ENCODE data around the gene GBA2.

The GBA2 gene

DNA sequence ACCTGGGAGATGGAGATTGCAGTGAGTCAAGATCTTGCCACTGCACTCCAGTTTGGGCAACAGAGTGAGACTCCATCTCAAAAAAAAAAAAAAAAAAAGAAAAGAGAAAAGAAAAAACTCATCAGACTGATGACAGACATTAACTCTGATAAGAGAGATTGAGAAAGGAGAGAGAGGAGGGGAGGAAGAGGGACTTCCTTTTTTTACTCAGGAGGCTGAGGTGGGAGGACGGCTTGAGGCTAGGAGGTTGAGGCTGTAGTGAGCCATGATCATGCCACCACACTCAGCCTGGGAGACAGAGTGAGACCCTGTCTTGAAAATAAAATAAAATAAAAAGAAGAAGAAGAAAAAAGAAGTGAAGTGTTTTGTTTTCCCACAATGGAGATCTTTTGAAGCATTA lies 14.8 kb upstream of the GBA2 start:
- DNase-seq = no peak

- no peak for DNase-seq
These were observed 14.2 kb upstream of the GBA2 start for GRCh38 chr9:35763181-35763580.

GRCh38 chr9:35760651-35761050 lies 11.6 kb upstream of the GBA2 start:
- no peak for DNase-seq

DNA sequence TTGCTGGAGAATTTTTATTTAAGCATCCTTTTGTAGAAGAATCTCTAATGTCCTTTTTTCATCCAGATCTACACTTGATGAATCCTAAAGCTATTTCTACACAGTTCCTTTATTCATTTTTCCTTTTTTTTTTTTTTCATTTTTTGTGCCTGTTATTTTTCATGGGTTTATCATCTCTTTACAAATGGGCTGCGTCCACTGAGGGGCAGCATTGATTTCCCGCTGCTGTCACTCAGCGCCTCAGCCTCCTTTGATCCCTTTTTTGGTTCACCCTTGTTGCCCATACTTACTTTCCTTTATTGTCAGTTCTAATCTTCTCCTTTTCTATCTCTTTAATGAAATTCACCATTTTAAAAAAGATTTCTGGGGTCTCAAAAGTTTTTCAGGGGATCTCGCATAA lies 10.8 kb upstream of the GBA2 start:
- no peak for DNase-seq

DNA sequence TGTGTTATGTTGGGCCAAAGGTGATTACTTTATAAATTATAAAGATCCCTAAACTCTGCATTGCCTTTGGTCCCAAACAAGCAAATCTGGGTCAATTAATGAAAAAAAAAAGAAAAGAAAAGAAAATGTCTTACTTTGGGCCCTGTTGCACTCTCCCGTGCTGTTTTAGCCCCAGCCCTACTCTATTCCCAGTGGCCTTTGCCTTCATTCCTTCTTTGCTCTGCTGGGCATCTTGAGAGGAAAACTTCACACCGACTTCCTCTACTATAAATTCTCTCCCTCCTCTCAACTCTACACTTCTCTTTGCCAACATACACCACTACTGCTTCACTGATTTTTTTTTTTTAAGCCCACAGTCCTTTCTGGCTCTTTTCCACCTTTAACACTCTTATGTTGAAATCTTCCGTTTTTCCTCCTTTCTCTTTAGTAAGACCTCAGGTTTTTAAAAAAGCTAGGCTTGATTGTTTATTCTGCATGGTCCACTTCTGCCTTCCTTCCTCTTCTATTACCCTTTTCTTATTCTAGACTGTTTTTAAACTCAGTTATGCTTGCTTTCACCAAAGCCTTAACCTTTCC lies 9.5 kb upstream of the GBA2 start:
- no peak for DNase-seq

GRCh38 chr9:35757892-35758275 lies 8.9 kb upstream of the GBA2 start:
- DNase-seq = no peak

DNA sequence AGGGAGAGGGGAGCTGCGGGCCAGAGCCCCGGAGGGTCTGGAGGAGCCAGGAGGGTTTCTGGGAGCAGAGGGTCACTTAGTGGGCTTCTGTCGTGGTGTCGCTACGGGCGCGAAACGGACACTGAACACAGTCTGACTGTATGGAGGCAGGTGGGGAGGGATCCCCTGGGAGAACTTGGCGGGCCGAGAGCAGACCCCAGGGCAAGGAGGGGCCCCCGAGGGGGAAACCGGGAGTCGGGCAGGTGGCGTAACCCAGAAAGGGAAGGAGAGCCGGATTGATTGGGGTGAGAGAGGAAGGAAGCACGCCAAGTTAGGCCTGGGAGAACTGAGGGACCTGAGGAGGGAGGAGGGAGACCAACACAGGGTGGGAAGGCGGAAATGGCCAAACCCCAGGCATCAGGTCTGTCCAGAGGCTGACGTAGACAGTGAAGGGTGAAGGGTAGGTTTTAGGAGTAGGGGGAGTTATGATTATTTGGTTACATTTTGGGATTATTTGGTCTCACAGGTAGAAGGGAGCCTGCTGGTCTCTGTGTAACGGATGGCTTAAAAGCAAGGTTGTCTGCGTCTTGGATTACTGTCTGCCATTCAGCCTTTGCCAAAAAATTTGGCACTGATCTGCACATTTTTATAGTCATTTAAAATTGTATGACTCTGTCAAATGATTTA lies 8.3 kb upstream of the GBA2 start:
- DNase-seq = no peak

GRCh38 chr9:35756275-35757225 lies 7.5 kb upstream of the GBA2 start:
- no peak for DNase-seq

DNA sequence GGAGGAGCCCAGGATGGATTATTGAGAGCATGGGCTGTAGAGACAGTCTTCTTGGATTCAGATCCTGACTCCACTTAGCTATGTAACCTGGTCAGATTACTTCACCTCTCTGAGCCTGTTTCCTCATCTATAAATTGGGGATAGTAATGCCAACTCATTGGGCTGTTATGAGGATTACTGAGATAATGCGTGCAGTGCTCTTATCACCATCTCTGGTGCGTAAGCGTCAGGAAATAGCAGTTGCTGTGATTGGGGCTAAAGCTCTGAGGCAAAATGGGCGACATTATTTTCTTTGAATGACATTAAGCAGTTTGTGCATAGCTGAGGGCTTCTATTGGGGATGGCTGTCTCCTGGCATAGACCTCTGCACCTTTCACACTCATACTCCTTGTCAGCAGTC lies 6.0 kb upstream of the GBA2 start:
- no peak for DNase-seq

GRCh38 chr9:35754264-35754663 lies 5.2 kb upstream of the GBA2 start, which contains the start of gene MSMP:
Gene MSMP (minus strand): TSS chr9:35754276. CDS start chr9:35754129, 147 bp downstream.
- DNase-seq = no peak

- DNase-seq = no peak
These were observed 4.4 kb upstream of the GBA2 start for GRCh38 chr9:35753466-35753865.

DNA sequence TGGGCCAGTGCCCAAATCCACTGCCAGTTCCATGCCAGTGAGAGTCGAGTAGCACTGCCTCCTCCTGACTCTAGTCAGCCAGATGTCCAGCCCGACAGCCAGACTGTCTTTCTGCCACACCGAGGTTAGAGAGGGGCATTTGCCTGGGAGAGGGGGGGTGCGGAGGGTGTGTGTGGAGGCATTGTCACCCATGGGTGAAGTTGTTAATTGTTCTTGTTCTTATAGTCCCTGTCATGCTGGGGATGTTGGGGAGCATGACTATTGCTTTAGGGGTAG lies 1.2 kb upstream of the GBA2 start:
- no peak for DNase-seq

DNA sequence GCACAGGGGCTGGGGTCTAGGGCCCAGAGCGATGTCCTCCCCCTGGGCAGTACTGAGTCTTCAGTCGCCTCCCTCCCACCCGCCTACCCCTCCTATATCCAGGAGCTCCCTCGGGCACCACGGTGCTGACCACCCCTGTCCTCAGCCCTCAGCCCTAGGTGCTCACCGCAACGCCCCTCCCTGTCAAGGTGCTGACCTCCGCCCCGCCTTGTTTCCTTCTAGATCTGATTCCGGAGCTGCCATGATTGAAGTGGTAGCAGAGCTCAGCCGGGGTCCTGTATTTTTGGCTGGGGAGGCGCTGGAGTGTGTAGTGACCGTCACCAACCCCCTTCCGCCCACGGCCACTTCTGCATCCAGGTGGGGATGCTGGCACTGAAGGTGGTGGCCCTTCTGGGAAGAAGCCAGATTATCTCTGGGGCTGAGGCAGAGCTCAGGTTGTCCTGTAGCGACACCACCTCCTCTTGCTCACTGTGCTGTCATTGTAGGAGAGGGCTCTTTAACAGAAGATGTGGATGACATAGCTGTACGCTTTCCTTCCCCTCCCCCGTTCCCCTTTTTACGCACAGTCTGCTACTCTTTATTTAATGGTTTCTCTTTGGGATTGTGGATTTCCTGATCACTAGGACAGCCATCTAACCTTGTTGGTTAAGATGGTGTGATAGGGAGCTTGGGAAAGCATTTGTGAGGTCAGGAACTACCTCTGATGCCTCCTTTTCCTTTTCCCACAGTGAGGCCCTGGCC lies 657 bp upstream of the GBA2 start:
- DNase-seq = no peak

DNA sequence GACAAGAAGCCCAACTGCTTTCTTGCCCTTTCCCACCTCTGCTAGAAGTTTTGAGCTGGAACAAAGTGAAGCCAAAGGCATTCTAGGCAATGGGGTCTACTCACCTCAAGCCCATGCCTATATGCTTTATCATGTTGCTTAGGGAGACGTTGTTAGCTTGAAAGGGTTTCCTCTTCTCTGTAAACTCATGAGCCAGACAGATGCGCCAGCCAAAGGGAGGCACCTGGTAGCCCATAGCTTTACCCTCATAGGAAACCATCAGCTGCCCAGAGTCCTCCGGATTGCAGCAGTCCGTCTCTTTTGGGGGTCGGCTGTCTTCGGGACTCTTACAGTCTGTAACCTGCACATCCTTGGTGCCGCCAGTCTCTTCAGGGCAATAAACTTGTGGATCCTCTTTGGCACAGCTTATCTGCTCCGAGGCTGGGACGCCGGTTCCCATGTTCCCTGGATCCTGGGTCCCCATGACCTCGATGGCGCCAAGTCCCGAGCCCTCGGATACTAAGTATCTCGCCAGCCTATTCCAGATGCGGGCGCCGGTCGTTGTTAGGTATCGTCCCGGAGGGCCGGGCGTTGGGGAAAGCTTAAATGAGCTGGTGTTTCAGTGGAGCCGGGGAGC lies 678 bp downstream of the GBA2 start:
- DNase-seq = no peak

GRCh38 chr9:35746583-35746982 lies 2.4 kb downstream of the GBA2 start:
- DNase-seq = no peak

- DNase-seq = no peak
These were observed 3.5 kb downstream of the GBA2 start for GRCh38 chr9:35745569-35745968.

DNA sequence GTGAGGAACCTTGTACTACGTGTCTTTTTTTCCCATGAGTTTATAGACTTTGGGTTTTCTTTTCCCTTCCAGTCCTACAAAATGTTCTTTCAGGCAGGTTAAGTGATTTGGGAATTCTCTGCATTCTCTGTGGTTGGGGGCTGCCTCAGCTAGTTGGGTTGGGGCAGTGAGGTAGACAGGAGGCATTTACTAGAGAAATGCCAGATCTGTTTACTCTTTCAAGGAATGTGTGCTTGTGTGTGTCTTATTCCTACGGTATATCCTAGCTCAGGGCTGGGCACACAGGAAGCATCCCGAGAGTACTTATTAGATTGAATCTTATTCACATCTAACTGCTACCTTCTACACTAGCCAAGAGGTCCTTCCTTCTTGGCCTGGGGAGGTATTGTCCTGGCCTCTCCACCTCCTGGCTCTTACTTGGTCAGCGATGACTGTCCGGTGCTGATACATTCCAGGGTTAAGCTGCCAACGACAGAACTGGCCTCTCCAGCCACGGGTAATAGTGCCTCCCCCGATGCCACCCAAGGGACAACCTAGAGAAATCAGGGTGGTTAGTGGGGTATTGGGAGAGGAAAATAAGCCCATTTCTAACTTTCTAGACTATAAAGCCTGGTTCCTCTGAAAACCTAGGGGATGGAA lies 5.0 kb downstream of the GBA2 start:
- DNase-seq = no peak

- no peak for DNase-seq
These were observed 5.6 kb downstream of the GBA2 start for GRCh38 chr9:35743452-35743851.

GRCh38 chr9:35741740-35742139 lies 7.3 kb downstream of the GBA2 start:
- DNase-seq = no peak

DNA sequence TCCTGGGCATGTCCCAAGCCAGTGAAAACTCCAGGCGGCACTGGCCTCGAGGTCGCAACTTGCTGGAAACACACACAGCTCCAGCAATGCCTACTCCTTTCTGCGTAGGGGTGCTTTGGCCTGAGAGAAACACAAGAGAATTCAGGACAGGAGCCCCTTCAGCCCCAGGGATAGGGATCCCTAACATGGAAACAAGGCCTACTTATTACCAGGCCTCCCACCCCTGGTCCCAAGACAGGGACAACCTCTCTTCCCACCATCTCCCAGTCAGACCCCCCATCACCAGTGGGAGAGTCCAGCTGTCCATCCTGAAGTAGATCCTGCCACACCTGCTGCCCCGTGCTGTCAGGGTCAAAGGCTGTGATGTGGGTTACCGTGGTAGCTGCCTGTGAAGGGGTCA lies 8.8 kb downstream of the GBA2 start:
- DNase-seq = no peak

DNA sequence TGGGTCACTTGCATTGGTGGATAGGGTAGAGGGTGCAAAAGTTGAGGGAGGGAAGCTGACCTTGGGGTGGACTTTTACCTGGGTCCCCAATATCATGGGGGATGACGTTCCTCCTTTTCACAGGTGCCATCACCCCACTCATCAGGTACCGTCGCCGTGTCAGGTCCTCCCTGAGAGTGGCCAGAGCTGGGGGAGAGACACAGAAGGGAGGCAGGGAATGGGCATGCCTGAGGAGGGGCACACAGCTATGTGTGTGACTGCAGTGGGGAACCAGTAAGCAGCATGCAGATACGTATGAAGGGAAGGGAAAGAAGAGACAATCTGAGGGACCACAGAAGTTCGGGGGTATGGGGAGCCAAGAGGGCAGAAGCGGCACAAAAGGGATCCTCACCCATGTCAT lies 10.1 kb downstream of the GBA2 start:
- no peak for DNase-seq

DNA sequence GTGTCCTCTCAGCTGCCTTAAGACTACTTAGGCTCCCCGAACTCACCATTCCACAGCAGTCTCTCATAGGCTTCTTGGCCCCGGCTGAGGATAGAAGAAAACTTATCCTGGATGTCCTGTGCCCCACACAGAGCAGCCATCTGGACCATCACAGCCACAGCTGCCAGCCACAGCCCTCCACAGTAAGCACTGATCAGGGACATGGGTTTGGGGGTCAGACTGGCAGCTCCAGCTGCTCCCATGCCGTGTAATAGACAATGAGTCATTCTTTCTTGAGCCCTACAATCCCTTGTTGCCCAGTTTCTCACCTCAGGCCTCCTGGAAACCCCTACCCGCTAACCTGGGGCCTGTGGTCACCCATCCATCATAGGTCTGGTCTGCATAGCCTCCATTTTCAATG lies 10.8 kb downstream of the GBA2 start:
- no peak for DNase-seq

DNA sequence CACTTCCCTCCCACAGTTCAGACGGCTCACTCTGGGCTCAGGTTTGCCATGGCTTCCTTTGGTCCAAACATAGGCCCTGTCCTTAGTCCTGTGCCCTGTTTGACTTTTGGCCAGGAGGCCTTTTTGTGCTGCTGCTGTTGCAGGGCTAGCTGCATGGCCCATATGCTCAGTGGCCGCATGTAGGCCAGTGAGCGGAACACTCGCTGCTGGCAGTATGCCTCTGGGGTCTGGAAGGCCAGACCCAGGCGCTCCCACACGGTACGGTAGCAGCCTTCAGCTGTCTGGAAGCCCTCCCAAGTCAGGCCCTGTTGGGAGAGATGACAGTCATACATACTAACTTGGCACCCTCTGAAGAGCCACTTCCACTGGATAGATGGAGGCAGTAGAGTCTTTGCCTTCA lies 11.9 kb downstream of the GBA2 start:
- DNase-seq = no peak

Data from GOT3 (cell line).